DND-41 (cell line): ENCODE measurements around the gene SHISA6.

Experiments used
- ATAC-seq: fragments of 200-7000 bp; cut with Tn5 transposase; 3 replicates; pipeline ENCODE4 v1.9.1; 2021; ENCODE audit warnings: low read depth; ENCODE audit not compliant: insufficient read depth
- DNase-seq: peaks from one replicate; pipeline ENCODE4 v3.0.0-alpha.2; 2020
- H2AFZ ChIP-seq: 2 replicates; pipeline ENCODE4 v1.6.0; 2012; ENCODE audit warnings: low read depth, low read length
- H3K27ac ChIP-seq: 2 replicates; pipeline ENCODE4 v1.5.1; 2012; ENCODE audit warnings: low read length, inconsistent platforms
- H3K27me3 ChIP-seq: fragments of 200-600 bp; sonication (generic); 2 replicates; pipeline ENCODE4 v1.6.0; 2012; ENCODE audit warnings: low read length, mild to moderate bottlenecking, inconsistent platforms; ENCODE audit not compliant: insufficient read depth, poor library complexity
- H3K36me3 ChIP-seq: 2 replicates; pipeline ENCODE4 v1.5.1; 2012; ENCODE audit warnings: low read length, inconsistent platforms; ENCODE audit not compliant: insufficient read depth
- H3K4me1 ChIP-seq: 2 replicates; pipeline ENCODE4 v1.5.1; 2012; ENCODE audit warnings: mild to moderate bottlenecking, low read length; ENCODE audit not compliant: insufficient read depth
- H3K4me2 ChIP-seq: 2 replicates; pipeline ENCODE4 v1.6.0; 2012; ENCODE audit warnings: mild to moderate bottlenecking, moderate library complexity, low read length, inconsistent platforms; ENCODE audit not compliant: insufficient read depth
- H3K4me3 ChIP-seq, 2 experiments: fragments of 200-600 bp in 1 of 2; shearing (Covaris generic) in 1 of 2; 2 replicates each; pipeline ENCODE4 v1.5.1; 2012 to 2016; ENCODE audit warnings: inconsistent platforms in 2 of 2, low read length in 2 of 2, mild to moderate bottlenecking in 2 of 2, low read depth in 1 of 2, moderate library complexity in 1 of 2
- H3K79me2 ChIP-seq: 2 replicates; pipeline ENCODE4 v1.6.0; 2012; ENCODE audit warnings: low read length, inconsistent platforms; ENCODE audit not compliant: insufficient read depth
- H3K9ac ChIP-seq: 2 replicates; pipeline ENCODE4 v1.6.0; 2012; ENCODE audit warnings: low read depth, mild to moderate bottlenecking, inconsistent platforms, low read length, moderate library complexity
- H3K9me3 ChIP-seq: 2 replicates; pipeline ENCODE4 v1.5.1; 2012; ENCODE audit warnings: low read length, moderate library complexity, mild to moderate bottlenecking, inconsistent platforms; ENCODE audit not compliant: insufficient read depth, severe bottlenecking
- H4K20me1 ChIP-seq: 2 replicates; pipeline ENCODE4 v1.6.0; 2012; ENCODE audit warnings: low read length; ENCODE audit not compliant: insufficient read depth
- EZH2 ChIP-seq: IDR thresholded peaks from 3 replicates; pipeline ENCODE4 v1.6.1; 2012; ENCODE audit warnings: borderline replicate concordance, low read depth, mild to moderate bottlenecking, moderate library complexity, low read length, inconsistent platforms; ENCODE audit not compliant: severe bottlenecking
- TF ChIP-seq, protein P1 (sequence below): IDR thresholded peaks from 2 replicates; pipeline ENCODE4 v1.5.1; 2012; ENCODE audit warnings: borderline replicate concordance, low read length, moderate library complexity, mild to moderate bottlenecking; ENCODE audit not compliant: poor library complexity, severe bottlenecking; ENCODE audit errors: extremely low read depth

The SHISA6 gene

DNA sequence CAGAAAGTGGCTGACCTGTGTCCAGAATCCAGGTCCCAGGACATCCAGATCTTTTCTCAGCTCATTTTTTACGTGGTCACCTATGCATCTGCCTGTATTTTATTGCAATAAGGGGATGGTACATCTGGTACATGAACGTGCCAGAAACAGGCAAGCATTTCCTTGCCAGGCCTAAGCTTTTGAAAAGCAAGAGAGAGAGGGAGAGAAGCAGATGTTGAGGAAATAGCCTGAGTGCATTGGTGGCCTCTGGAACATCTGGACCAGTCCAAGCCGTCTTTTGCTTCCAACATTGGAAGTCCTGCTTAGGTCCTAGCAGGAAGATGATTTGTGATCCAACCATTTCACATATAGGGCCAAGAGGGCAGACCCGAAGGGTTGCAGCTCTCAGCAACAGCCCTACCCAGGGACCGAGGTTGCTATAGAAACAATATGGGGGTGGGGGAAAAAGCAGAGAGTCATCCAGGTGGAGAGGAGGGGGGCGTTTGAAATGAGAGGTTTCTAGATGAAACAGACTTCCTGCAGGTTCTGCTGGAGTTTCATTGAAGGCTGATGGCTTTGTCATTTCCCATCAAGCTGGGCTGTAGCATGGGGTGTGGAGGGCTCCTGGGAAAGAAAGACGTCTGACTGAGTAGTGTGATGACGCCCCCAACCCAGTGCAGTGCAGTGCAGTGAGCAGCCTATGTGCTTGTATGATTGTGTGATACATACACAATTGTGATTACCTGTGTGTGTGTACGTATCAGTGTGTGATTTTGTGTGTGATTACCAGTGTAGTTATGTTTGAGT lies 61.6 kb downstream of the SHISA6 start:
- no peak overlapping the region for H3K9ac ChIP-seq
- H4K20me1 ChIP-seq = no peaks in the 10 kb centered on the region
- H3K27ac ChIP-seq = no peak overlapping the region
- no peak for DNase-seq
- H2AFZ ChIP-seq = no peak overlapping the region
- no peak overlapping the region for H3K4me3 ChIP-seq
- TF ChIP-seq EZH2 = no peak
- TF ChIP-seq, protein P1, sequence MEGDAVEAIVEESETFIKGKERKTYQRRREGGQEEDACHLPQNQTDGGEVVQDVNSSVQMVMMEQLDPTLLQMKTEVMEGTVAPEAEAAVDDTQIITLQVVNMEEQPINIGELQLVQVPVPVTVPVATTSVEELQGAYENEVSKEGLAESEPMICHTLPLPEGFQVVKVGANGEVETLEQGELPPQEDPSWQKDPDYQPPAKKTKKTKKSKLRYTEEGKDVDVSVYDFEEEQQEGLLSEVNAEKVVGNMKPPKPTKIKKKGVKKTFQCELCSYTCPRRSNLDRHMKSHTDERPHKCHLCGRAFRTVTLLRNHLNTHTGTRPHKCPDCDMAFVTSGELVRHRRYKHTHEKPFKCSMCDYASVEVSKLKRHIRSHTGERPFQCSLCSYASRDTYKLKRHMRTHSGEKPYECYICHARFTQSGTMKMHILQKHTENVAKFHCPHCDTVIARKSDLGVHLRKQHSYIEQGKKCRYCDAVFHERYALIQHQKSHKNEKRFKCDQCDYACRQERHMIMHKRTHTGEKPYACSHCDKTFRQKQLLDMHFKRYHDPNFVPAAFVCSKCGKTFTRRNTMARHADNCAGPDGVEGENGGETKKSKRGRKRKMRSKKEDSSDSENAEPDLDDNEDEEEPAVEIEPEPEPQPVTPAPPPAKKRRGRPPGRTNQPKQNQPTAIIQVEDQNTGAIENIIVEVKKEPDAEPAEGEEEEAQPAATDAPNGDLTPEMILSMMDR = no peak
- H3K9me3 ChIP-seq = no peaks in the 10 kb centered on the region
- H3K4me1 ChIP-seq = no peaks in the 10 kb centered on the region
- H3K4me2 ChIP-seq = no peak overlapping the region
- H3K79me2 ChIP-seq = no peaks in the 10 kb centered on the region
- H3K36me3 ChIP-seq = no peaks in the 10 kb centered on the region
- ATAC-seq = no peak
- no peaks in the 10 kb centered on the region for H3K27me3 ChIP-seq

DNA sequence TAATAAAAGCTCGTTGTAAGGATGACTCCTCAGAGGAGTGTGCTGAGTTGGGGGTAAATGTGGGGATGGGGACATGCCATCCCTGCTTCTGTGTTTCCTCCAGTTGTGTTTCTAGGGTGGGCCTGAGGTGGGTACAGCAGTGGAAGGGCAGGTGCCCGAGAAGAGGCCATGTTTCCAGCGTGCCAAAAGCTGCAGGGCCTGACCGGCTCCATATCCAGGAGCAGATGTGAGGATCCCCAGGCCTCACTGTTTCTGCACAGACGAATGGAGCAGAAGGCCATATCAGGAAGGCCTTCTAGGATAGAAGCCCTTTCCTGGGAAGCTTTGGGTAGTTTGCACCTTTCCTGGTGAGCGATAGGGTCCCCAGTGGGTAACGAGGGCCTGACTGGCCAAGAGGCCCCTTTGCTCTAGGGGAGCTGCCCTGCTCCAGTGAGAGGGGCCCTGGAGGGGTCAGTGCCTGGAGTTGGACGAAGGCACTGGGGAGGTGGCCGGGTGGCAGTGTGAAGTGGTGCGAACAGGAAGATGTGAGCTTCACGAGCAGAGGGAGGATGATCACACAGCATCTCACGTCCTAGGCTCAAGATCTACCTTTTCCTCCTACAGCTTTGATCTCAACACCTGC lies 62.9 kb downstream of the SHISA6 start:
- DNase-seq (no peak), ATAC-seq (no peak)
- Histone ChIP-seq H4K20me1 (no peaks in the 10 kb centered on the region), H3K4me3 (no peak overlapping the region), H3K9ac (no peak overlapping the region), H3K27ac (no peak overlapping the region), H3K4me2 (no peak overlapping the region), H3K4me1 (no peaks in the 10 kb centered on the region), H3K79me2 (no peaks in the 10 kb centered on the region), H3K9me3 (no peaks in the 10 kb centered on the region), H2AFZ (no peak overlapping the region), H3K27me3 (no peaks in the 10 kb centered on the region), H3K36me3 (no peaks in the 10 kb centered on the region)
- TF ChIP-seq, protein P1 = no peak
- TF ChIP-seq EZH2 = no peak

DNA sequence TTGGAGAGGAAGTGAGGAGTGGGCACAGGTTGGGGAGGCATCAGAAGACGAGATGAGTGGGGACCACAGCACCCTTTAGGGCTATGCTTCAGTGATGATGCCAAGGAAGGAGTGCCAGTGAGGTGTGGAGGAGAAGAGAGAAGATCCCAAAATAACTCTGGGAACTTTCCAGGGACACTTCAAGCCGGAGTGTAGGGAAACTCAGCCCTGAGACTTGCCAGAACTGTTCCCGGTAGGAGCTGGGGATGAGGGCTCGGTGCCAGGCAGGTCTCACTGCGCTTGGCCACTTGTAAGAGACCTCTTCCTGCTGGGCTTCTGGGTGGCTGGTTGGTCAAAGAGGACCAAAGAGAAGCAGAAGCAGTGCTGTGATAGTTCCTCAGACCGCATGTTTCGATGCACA lies 63.6 kb downstream of the SHISA6 start:
- no peaks in the 10 kb centered on the region for H3K36me3 ChIP-seq
- H2AFZ ChIP-seq = no peak overlapping the region
- H3K27me3 ChIP-seq = no peaks in the 10 kb centered on the region
- no peaks in the 10 kb centered on the region for H3K79me2 ChIP-seq
- H3K4me3 ChIP-seq = no peak overlapping the region
- H3K9ac ChIP-seq = no peak overlapping the region
- H3K4me2 ChIP-seq = no peak overlapping the region
- ATAC-seq (no peak), DNase-seq (no peak)
- H4K20me1 ChIP-seq = no peaks in the 10 kb centered on the region
- H3K9me3 ChIP-seq = no peaks in the 10 kb centered on the region
- no peak overlapping the region for H3K27ac ChIP-seq
- no peak for TF ChIP-seq EZH2
- TF ChIP-seq, protein P1 = no peak
- H3K4me1 ChIP-seq = no peaks in the 10 kb centered on the region
